HT1080 (cell line): Measurements from ENCODE around the gene IFIT1. TPM values are rescaled to one million over a fixed set of nuclear protein-coding genes. Genes with fewer than 3 reads are reported as not detected.
"Not testable (repeated sequence)": the region's sequence is repeated elsewhere in the genome, so short reads cannot be mapped to it uniquely, and the experiment has no call there.

ENCODE experiments used
- DNase-seq: peaks from one replicate; pipeline ENCODE4 v3.0.0-alpha.2; 2015; ENCODE audit warnings: low read depth
- total RNA-seq: library from RNA; depleted of rRNA; stranded (reverse); fragments of >200 nt; shearing (Covaris generic); gene quantifications from 2 replicates; pipeline ENCODE4 v1.2.3, GENCODE V29; 2014

IFIT1 gene
- total RNA-seq, 1 experiment from 2014 or later, result 3.2 TPM

DNA sequence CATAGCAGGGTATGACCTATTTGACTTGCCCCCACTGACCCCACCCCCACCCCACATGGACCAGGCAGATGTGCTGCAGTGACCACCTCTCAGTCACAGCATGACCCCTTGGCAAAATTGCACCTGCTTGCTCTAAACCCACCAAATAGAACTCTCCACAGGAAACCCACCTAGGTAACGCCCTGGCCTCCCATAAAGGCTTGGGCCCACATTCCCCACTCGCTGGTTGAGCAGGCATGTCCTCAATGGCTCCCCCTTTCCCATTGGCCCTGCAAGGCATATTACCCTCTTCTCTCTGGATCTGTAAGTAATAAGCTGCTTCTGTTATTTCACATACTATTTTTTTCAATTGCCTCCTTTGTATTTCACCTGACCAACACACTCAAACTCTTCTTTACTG is 2.7 kb downstream of the IFIT1 start:
- DNase-seq, result no peak

- no peak for DNase-seq
These were observed 5.8 kb downstream of the IFIT1 start for GRCh38 chr10:89398003-89398749.

DNA sequence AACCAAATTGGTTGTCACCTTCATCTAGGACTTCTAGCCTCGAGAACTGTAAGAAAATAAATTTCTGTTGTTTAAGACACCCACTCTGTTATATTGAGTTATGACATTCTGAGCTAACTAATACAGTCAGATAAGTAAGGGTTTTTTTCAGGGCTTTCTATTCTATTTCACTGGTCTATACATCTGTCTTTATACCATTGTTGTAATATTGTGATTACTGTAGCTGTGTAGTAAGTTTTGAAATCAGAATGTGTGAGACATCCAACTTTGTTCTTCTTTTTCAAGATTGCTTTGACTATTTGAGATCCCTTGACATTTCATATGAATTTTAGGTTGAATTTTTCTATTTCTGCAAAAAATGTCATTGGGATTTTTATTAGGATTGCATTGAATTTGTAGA is 7.5 kb downstream of the IFIT1 start:
- no peak for DNase-seq

DNA sequence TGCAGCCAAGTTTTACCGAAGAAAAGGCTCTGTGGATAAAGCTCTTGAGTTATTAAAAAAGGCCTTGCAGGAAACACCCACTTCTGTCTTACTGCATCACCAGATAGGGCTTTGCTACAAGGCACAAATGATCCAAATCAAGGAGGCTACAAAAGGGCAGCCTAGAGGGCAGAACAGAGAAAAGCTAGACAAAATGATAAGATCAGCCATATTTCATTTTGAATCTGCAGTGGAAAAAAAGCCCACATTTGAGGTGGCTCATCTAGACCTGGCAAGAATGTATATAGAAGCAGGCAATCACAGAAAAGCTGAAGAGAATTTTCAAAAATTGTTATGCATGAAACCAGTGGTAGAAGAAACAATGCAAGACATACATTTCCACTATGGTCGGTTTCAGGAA is 10.6 kb downstream of the IFIT1 start:
- DNase-seq, result no peak

GRCh38 chr10:89404104-89405047 is 12.0 kb downstream of the IFIT1 start:
- DNase-seq, result peak; percentile 32

DNA sequence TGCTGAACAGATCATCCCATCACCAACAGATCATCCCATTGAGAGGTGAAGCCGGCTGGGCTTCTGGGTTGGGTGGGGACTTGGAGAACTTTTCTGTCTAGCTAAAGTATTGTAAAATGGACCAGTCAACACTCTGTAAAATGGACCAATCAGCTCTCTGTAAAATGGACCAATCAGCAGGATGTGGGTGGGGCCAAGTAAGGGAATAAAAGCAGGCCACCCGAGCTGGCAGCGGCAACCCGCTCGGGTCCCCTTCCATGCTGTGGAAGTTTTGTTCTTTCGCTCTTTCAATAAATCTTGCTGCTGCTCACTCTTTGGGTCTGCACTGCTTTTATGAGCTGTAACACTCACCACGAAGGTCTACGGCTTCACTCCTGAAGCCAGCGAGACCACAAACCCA is 13.8 kb downstream of the IFIT1 start:
- DNase-seq, result not testable (repeated sequence)

DNA sequence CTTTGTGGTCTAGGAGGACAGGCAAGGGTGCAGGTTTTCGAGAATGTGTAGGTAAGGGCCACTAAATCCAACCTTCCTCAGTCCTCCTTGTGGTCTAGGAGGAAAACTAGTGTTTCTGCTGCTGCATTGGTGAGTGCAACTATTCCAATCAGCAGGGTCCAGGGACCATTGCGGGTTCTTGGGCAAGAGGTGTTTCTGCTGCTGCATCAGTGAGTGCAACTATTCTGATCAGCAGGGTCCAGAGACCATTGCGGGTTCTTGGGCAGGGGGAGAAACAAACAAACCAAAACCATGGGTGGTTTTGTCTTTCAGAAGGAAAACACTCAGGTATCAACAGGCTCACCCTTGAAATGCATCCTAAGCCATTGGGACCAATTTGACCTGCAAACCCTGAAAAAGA is 15.4 kb downstream of the IFIT1 start:
- DNase-seq, result not testable (repeated sequence)

GRCh38 chr10:89409282-89409681 is 16.9 kb downstream of the IFIT1 start:
- not testable (repeated sequence) for DNase-seq

- not testable (repeated sequence) for DNase-seq
These were observed 18.1 kb downstream of the IFIT1 start for GRCh38 chr10:89410551-89410950.

DNA sequence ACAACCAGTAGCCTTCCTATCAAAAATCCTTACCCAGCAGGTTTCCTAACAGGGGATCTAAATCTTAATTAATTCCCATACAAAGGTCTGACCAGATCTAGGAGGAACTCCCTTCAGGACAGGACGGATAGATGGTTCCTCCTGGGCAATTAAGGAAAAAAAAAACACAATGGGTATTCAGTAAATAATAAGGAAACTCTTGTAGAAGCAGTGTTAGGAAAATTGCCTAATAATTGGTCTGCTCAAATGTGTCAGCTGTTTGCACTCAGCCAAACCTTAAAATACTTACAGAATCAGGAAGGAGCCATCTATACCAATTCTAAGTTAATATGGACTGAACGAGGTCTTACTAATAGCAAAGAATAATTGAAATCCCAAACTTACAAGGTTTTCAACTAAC is 18.7 kb downstream of the IFIT1 start:
- not testable (repeated sequence) for DNase-seq

- not testable (repeated sequence) for DNase-seq
These were observed 19.9 kb downstream of the IFIT1 start for GRCh38 chr10:89412276-89412675.

GRCh38 chr10:89413398-89413912 is 21.0 kb downstream of the IFIT1 start:
- DNase-seq, result no peak

DNA sequence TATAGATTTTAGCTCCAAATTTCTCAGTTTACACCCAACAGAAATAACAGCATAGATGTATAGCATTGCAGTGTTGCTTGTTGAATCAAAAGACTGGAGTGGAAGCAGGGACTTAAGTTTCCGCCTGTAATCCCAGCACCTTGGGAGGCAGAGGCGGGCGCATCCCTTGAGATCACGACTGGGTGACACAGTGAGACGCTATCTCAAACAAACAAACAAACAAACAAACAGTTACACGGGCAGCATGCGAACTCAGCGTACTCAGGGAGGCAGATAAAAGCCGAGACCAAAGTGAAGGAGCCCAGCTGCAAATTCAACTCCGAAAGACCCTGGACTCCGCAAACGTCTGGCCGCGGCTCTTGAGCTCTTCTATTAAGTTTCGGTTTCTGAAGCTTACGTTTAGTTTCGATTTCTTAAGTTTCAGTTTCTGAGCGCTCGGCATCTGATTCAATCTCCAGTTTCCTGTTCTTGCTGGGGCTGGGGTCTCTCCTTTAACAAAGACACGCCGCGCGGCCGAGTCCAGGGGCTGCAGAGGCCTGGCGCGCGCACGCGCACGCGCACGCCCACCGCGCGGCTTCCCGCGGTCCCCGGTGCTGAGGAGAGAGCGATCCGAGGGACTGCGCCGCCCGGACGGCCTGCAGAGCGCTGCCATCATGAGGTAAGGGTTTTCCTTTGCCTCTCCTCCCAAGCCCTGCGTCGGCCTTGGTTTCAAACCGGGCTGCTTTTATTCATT is 21.9 kb downstream of the IFIT1 start, which contains the start of gene IFIT5:
TSS of gene IFIT5 (plus strand) at position 423 of the 733 bp plus-strand sequence. CDS start at position 654, 231 bp downstream.
- DNase-seq, result peak; percentile 74

DNA sequence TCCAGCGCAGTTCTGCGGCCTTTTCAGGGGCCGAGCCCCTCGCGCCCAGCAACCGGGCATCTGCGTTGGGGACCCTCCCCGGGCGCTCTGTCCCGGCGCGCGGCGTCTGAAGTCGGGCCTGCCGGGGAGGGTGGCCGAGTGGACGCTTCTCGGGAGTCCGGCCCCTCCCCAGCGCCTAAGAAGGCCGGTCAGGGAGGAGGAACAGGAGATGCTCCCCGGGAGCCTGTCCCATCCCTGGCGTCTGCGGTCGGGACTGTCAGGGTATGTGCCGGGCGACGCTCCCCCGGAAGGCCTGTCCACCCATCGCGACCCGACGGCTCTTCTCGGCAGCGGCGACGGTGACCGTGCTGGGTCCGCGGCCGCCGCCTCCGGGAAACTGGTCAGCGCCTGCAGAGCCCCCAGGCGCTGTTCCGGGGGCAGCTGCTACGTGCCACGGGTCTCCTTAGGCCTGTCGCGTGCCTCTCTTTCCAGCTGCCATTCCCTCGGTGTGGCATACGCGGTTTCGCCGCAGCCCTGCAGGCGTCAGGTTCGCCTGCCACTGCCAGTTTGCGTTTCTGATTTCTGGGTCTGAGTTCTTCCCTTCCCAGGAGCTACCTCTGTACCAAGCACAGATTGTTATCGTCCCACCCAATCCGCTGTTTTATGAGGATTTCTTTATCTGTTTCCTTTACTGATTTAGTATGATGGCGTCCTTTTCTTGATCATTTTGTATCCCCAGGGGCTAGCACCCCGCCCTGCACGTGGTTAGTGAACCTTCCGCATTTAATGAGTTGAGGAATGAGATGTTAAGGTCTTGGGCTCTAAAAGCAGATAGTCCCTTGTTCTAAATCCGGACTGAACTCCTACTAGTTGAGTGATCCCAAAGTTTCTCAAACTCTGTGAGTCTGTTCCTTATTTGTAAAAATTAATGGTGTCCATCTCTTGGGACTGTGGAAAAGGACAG is 22.7 kb downstream of the IFIT1 start:
- DNase-seq, result peak; percentile 51

DNA sequence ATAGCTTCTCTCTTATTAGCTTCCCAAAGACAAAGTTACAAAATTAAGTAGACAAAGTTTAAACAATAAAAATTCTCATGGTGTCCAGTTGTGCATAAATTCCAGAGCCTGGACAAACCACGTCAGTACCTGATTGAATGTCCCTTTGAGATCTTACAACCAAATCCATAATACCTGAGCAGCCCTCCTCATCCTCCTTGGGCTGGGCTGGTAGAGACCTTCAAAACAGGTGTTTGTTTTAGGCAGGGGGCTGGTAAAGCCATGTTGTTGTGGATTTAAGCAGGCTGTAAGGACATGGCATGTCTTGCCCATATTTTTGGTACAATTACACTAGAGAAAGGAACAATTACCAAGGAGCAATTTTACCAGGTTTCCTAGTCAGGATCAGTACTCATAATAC is 24.0 kb downstream of the IFIT1 start:
- no peak for DNase-seq

GRCh38 chr10:89419548-89419947 is 27.1 kb downstream of the IFIT1 start:
- no peak for DNase-seq

DNA sequence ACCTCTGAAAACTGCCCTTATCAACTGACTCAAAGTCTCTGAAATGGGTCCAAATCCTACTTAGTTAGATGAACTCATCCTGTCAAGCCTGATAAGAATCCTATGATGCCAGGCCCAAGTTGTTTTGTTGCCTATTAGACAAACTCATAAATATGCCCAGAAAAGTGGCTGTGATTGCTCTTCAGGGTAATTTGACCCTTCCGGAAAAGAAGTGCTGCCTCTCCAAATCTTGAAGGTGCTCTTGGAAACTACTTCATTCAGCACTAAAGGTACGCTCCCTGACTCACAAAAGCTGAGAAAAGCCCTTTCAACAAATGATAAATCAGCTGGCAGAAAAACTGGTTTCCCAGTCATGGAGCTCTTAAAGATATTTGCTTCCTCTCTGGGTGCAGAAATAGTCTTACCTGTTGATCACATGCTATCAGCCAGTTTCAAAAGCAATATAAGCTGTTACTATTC is 28.6 kb downstream of the IFIT1 start:
- no peak for DNase-seq

DNA sequence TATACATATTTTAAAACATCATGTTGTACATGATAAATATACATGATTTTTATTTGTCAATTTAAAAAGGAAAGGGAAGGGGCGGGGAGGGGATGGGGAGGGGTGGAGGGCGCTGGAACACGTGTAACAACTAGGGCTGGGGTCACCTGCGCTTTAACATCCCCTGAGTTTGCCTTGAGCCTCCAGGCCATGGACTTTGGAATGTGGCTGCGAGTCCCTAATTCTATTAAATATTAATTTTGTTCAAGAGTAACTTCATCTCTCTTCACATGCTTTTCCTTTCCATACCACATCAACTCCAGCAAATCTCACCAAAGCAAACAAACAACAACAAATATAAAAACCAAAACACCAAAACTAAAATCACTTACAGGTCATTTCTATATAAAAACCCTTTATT is 32.6 kb downstream of the IFIT1 start:
- DNase-seq, result no peak

GRCh38 chr10:89426230-89426868 is 33.9 kb downstream of the IFIT1 start:
- peak; percentile 58 for DNase-seq

DNA sequence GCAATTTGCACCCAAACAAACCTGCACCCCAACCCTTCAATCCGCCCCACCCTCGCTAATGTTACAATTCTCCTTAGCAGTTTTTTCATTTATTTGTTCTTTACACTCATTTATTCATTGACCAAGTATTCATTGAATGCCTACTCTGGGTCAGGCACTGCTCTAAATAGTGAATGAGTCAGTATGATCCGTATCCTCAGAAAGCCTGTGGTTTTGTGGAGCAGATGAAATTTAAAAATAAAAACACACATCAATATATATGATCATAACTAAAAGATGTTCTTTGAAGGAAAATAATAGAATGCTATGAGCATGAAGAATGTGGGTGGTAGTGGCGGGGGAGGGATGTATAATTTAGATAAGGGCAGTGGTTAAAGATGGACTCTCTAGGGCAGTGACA is 35.2 kb downstream of the IFIT1 start:
- peak; percentile 76 for DNase-seq
